ENCODE results near the gene TRPV4. TPM values are rescaled to one million over a fixed set of nuclear protein-coding genes. Genes with fewer than 3 reads are reported as not detected.
A peak's percentile ranks its signal among the peaks of the same experiment; 100 is the strongest.

Gene TRPV4
- not detected for total RNA-seq

GRCh38 chr12:109833307-109834189 is at the start of gene TRPV4:
TRPV4 (minus strand) TSS chr12:109833398; CDS start chr12:109814796, 18,602 bp downstream.
- H3K27me3 Mint-ChIP-seq (ENCODE audit: low read depth): peaks cover 30% of the 10 kb centered on the region
- H3K4me3 Mint-ChIP-seq: peak within 1 kb of the TSS; percentile 22 to 63
- no peaks in the 10 kb centered on the region for H3K36me3 Mint-ChIP-seq (ENCODE audit: insufficient read depth in 2 of 2)
- DNase-seq (no peak), ATAC-seq (replicated peaks in 1 of 2) (no peak)
- no peak within 1 kb of the TSS for H3K27ac Mint-ChIP-seq
- H3K9me3 Mint-ChIP-seq: no peaks in the 10 kb centered on the region
- H3K4me1 Mint-ChIP-seq (ENCODE audit: low read depth): peaks cover 6% of the 10 kb centered on the region

GRCh38 chr12:109881752-109882151 is 48.6 kb upstream of the TRPV4 start:
- H3K9me3 Mint-ChIP-seq: no peaks in the 10 kb centered on the region
- DNase-seq (no peak), ATAC-seq (replicated peaks in 1 of 2) (no peak)
- peak overlapping the region; percentile 78 to 88 for H3K4me3 Mint-ChIP-seq
- H3K36me3 Mint-ChIP-seq (ENCODE audit: insufficient read depth in 2 of 2): no peaks in the 10 kb centered on the region
- H3K27me3 Mint-ChIP-seq (ENCODE audit: low read depth): no peaks in the 10 kb centered on the region
- H3K4me1 Mint-ChIP-seq (ENCODE audit: low read depth): peaks cover 42% of the 10 kb centered on the region
- H3K27ac Mint-ChIP-seq: no peak overlapping the region

- Mint-ChIP-seq H3K36me3 (ENCODE audit: insufficient read depth in 2 of 2) (no peaks in the 10 kb centered on the region), H3K27ac (peak overlapping the region; percentile 24), H3K27me3 (ENCODE audit: low read depth) (no peaks in the 10 kb centered on the region), H3K4me1 (ENCODE audit: low read depth) (peaks cover 50% of the 10 kb centered on the region), H3K4me3 (peak overlapping the region; percentile 78 to 88), H3K9me3 (no peaks in the 10 kb centered on the region)
- DNase-seq (no peak), ATAC-seq (replicated peaks in 1 of 2) (no peak)
Measured at GRCh38 chr12:109880938-109881337, 47.7 kb upstream of the TRPV4 start.

DNA sequence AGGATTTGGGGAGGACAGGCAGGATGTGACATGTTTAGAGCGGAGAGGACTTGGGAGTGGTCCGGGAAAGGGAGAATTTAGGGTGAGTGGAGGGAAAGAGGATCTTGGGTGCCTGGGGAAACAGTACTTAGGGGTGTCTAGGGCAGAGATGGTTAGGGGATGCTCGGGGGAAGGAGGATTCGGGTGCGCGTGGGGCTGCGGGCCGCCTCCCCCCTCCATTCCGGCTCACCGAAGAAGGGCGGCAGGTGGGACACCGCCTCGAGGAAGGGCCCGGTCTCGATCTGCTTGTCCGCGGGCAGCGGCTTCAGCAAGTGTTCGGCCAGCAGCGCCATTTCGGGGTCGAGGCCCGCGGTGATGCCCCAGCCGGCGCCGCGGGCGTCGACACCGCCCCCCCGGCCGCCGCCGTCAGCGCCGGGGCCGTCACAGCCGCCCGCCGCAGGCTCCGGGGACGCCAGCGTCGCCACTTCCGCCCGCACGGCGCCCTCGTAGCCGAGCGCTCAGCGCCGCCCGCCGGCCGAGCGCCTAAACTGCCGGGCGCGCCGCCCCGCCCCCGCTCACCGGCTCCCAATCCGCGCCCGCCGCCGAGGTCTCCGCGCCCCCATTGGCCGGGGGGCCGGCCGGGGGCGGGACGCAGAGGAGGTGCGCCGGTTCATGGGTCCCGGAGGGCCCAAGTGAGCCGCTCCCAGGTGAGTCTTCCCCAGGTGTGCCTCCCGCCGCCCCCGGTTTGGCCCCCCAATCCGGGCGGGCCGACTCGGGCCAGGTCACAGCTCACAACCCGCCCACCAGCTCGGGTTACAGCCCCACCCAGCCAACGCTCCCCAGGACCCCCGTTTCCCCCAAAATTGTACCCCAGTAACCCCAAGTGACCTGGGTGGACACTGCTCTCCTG is 47.1 kb upstream of the TRPV4 start, which contains the start of gene GLTP:
GLTP (minus strand) TSS at position 499 of the 889 bp plus-strand sequence; CDS start at position 332, 167 bp downstream.
- peak; percentile 95 to 97 for ATAC-seq (replicated peaks in 1 of 2)
- H3K27ac Mint-ChIP-seq: peak within 1 kb of the TSS; percentile 89
- H3K9me3 Mint-ChIP-seq: no peaks in the 10 kb centered on the region
- H3K27me3 Mint-ChIP-seq (ENCODE audit: low read depth): no peaks in the 10 kb centered on the region
- DNase-seq: peak; percentile 91 to 96
- no peaks in the 10 kb centered on the region for H3K36me3 Mint-ChIP-seq (ENCODE audit: insufficient read depth in 2 of 2)
- H3K4me1 Mint-ChIP-seq (ENCODE audit: low read depth): peaks cover 56% of the 10 kb centered on the region
- H3K4me3 Mint-ChIP-seq: peak within 1 kb of the TSS; percentile 93 to 99

- H3K4me1 Mint-ChIP-seq (ENCODE audit: low read depth): peaks cover 63% of the 10 kb centered on the region
- H3K27ac Mint-ChIP-seq: peak overlapping the region; percentile 89
- H3K36me3 Mint-ChIP-seq (ENCODE audit: insufficient read depth in 2 of 2): no peaks in the 10 kb centered on the region
- ATAC-seq (replicated peaks in 1 of 2) (no peak), DNase-seq (no peak)
- H3K4me3 Mint-ChIP-seq: peak overlapping the region; percentile 93 to 99
- no peaks in the 10 kb centered on the region for H3K9me3 Mint-ChIP-seq
- H3K27me3 Mint-ChIP-seq (ENCODE audit: low read depth): no peaks in the 10 kb centered on the region
Measured at GRCh38 chr12:109879351-109880042, 46.3 kb upstream of the TRPV4 start.

GRCh38 chr12:109878749-109879148 is 45.6 kb upstream of the TRPV4 start:
- no peak overlapping the region for H3K27ac Mint-ChIP-seq
- H3K27me3 Mint-ChIP-seq (ENCODE audit: low read depth): no peaks in the 10 kb centered on the region

DNA sequence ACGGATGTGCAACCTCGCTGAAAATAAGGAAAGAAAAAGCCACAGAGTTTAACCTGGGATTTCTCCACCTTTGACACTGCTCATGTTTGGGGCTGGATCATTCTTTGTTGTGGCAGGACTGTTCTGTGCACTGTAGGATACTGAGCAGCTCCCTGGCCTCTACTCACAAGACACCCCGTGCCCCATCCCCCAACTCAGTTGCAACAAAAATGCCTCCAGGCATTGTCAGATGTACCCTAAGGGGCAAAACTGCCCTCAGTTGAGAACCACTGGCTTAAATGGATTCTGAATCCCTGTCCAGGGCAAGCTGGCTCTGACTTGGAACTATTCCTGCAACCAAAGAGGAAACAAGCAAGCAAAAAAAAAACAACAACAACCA is 45.0 kb upstream of the TRPV4 start:
- peak overlapping the region in 1 of 2 donors; percentile 25 for H3K4me3 Mint-ChIP-seq
- no peaks in the 10 kb centered on the region for H3K36me3 Mint-ChIP-seq (ENCODE audit: insufficient read depth in 2 of 2)
- DNase-seq: no peak

More at GRCh38 chr12:109878749-109879148, 45.6 kb upstream of the TRPV4 start:
- H3K36me3 Mint-ChIP-seq (ENCODE audit: insufficient read depth in 2 of 2): no peaks in the 10 kb centered on the region
- ATAC-seq (replicated peaks in 1 of 2) (no peak), DNase-seq (no peak)
- peaks cover 63% of the 10 kb centered on the region for H3K4me1 Mint-ChIP-seq (ENCODE audit: low read depth)
- H3K4me3 Mint-ChIP-seq: peak overlapping the region; percentile 93 to 99
- no peaks in the 10 kb centered on the region for H3K9me3 Mint-ChIP-seq

DNA sequence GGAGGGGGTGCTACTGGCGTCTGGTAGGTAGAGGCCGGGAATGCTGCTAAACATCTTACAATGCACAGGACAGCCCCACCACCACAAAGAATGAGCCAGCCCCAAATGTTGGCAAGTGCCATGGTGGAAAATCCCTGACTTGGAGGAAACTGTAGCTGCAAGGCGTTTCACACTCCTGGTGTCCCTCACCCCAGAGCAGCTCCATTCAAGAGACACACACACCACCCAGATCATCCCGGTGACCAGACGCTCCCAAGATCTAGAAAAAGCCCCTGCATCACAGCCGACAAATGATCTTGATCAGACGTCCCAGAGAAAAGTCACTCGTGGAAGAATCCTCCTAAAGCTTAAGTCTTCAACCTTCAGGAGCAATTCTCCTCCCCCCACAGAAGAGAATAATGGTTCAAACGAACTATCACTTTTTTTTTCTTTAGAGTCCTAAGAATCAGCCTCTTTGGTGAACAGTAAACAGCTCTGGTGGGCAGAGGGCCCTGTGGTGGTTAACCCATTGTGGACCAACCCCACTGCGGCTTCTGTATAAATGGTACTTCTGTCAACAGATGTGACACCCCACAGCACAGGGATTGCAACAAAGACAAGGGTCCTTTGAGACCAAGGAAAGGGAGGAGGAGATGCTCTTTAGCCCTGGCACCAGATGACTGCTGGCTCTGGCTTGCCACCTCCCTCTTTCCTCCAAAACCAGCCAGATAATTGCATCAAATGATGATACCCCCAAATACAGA is 44.5 kb upstream of the TRPV4 start:
- no peak overlapping the region for H3K27ac Mint-ChIP-seq
- DNase-seq (no peak), ATAC-seq (replicated peaks in 1 of 2) (no peak)
- no peaks in the 10 kb centered on the region for H3K27me3 Mint-ChIP-seq (ENCODE audit: low read depth)
- H3K4me3 Mint-ChIP-seq: peak overlapping the region in 1 of 2 donors; percentile 46
- no peaks in the 10 kb centered on the region for H3K9me3 Mint-ChIP-seq
- no peaks in the 10 kb centered on the region for H3K36me3 Mint-ChIP-seq (ENCODE audit: insufficient read depth in 2 of 2)
- peaks cover 58% of the 10 kb centered on the region for H3K4me1 Mint-ChIP-seq (ENCODE audit: low read depth)

More for the DNA sequence above, 45.0 kb upstream of the TRPV4 start:
- no peaks in the 10 kb centered on the region for H3K9me3 Mint-ChIP-seq
- ATAC-seq (replicated peaks in 1 of 2): no peak
- H3K27me3 Mint-ChIP-seq (ENCODE audit: low read depth): no peaks in the 10 kb centered on the region
- no peak overlapping the region for H3K27ac Mint-ChIP-seq
- H3K4me1 Mint-ChIP-seq (ENCODE audit: low read depth): peaks cover 58% of the 10 kb centered on the region

- H3K9me3 Mint-ChIP-seq: no peaks in the 10 kb centered on the region
- H3K4me1 Mint-ChIP-seq (ENCODE audit: low read depth): peaks cover 60% of the 10 kb centered on the region
- no peaks in the 10 kb centered on the region for H3K36me3 Mint-ChIP-seq (ENCODE audit: insufficient read depth in 2 of 2)
- ATAC-seq (replicated peaks in 1 of 2) (no peak), DNase-seq (no peak)
- H3K4me3 Mint-ChIP-seq: no peak overlapping the region
- H3K27me3 Mint-ChIP-seq (ENCODE audit: low read depth): no peaks in the 10 kb centered on the region
- H3K27ac Mint-ChIP-seq: no peak overlapping the region
Measured at GRCh38 chr12:109876406-109876805, 43.2 kb upstream of the TRPV4 start.

GRCh38 chr12:109875572-109876131 is 42.5 kb upstream of the TRPV4 start:
- Mint-ChIP-seq H3K27me3 (ENCODE audit: low read depth) (no peaks in the 10 kb centered on the region), H3K36me3 (ENCODE audit: insufficient read depth in 2 of 2) (no peaks in the 10 kb centered on the region), H3K4me3 (no peak overlapping the region), H3K4me1 (ENCODE audit: low read depth) (peaks cover 58% of the 10 kb centered on the region), H3K27ac (no peak overlapping the region), H3K9me3 (no peaks in the 10 kb centered on the region)
- ATAC-seq (replicated peaks in 1 of 2): no peak
- DNase-seq: no peak

- H3K27ac Mint-ChIP-seq: no peak overlapping the region
- no peak for ATAC-seq (replicated peaks in 1 of 2)
- no peaks in the 10 kb centered on the region for H3K36me3 Mint-ChIP-seq (ENCODE audit: insufficient read depth in 2 of 2)
- H3K27me3 Mint-ChIP-seq (ENCODE audit: low read depth): no peaks in the 10 kb centered on the region
- H3K4me3 Mint-ChIP-seq: no peak overlapping the region
- DNase-seq: no peak
- peaks cover 51% of the 10 kb centered on the region for H3K4me1 Mint-ChIP-seq (ENCODE audit: low read depth)
- no peaks in the 10 kb centered on the region for H3K9me3 Mint-ChIP-seq
Measured at GRCh38 chr12:109873653-109874052, 40.5 kb upstream of the TRPV4 start.
